ENCODE results near the gene NEU4.

DNA sequence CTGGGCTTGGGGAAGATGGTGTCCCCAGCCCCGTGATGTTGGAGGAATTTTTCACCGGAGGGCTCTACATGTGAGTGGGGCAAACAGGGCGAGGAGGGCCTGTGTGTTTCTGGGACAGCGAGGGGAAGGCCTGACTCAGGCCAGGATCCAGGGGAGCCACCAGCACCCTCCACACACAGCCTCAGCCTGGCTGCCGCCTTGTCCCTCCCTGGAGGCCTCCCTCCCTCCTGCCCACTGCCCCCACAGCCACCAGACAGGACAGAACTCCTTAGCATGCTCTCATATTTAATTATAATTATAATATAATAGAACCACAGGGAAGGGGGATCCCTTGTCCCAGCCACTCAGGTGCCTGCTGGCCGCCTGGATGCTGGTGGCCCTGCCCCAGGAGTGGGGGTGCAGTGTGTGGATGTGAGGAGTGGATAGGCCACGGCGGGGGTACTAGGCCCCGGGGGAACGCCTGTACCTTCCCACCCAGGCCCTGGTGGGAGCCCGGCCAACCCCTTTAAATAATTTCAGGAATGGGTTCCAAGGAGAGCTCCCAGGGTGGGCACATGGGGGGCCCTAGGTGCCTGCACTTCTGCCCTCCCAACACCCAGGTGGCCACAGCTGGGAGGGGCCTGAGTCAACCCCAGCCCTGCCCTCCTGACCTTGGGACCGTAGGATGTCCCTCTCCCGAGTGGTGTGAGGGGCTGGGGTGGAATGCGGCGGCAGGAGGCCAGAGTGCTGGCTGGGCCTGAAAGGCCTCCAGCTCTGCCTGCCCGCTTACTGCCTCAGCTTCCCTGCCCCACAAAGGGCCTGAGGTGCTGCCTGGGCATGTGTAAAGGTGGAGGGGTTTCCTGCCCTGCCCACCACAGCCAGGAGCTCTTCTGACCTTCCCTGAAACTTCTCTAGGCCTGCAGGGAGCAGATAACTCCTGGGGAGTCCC lies 40.9 kb downstream of the NEU4 start:
- no peak for TF ChIP-seq NFYB (CRISPR knock-in tag; conservative IDR thresholded peaks at IDR 0.05; ENCODE audit: low read depth)
- TF ChIP-seq, protein P1, sequence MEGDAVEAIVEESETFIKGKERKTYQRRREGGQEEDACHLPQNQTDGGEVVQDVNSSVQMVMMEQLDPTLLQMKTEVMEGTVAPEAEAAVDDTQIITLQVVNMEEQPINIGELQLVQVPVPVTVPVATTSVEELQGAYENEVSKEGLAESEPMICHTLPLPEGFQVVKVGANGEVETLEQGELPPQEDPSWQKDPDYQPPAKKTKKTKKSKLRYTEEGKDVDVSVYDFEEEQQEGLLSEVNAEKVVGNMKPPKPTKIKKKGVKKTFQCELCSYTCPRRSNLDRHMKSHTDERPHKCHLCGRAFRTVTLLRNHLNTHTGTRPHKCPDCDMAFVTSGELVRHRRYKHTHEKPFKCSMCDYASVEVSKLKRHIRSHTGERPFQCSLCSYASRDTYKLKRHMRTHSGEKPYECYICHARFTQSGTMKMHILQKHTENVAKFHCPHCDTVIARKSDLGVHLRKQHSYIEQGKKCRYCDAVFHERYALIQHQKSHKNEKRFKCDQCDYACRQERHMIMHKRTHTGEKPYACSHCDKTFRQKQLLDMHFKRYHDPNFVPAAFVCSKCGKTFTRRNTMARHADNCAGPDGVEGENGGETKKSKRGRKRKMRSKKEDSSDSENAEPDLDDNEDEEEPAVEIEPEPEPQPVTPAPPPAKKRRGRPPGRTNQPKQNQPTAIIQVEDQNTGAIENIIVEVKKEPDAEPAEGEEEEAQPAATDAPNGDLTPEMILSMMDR (IDR thresholded peaks at IDR 0.05), result no peak
- TF ChIP-seq SMAD3 (CRISPR knock-in tag; IDR thresholded peaks at IDR 0.05; ENCODE audit: borderline replicate concordance), result no peak
- TF ChIP-seq, protein P2, sequence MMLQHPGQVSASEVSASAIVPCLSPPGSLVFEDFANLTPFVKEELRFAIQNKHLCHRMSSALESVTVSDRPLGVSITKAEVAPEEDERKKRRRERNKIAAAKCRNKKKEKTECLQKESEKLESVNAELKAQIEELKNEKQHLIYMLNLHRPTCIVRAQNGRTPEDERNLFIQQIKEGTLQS (CRISPR knock-in tag; conservative IDR thresholded peaks at IDR 0.05), result no peak
- TF ChIP-seq ETV6 (CRISPR knock-in tag; IDR thresholded peaks at IDR 0.05), result no peak
- no peak for TF ChIP-seq ZBTB21 (CRISPR knock-in tag; IDR thresholded peaks at IDR 0.05; ENCODE audit: borderline replicate concordance)
